B cell (primary cell): ENCODE data around the gene SLC49A3. TPM values are rescaled to one million over a fixed set of nuclear protein-coding genes. Genes with fewer than 3 reads are reported as not detected.

Experiments
- ATAC-seq: fragments of 200-7000 bp; cut with Tn5 transposase; one replicate; pipeline ENCODE4 v1.10.0; 2021; ENCODE audit warnings: low read depth, mild to moderate bottlenecking, moderate number of reproducible peaks, moderate library complexity
- CTCF ChIA-PET: fragments of 350-600 bp; sonication (Branson Sonifier 250); formaldehyde crosslinking; loops from one replicate; lab custom pipeline; 2021; ENCODE audit warnings: antibody characterized with exemption, inconsistent platforms; lab: Charles Lee
- POLR2A ChIA-PET: fragments of 350-600 bp; sonication (Branson Sonifier 250); formaldehyde crosslinking; loops from one replicate; lab custom pipeline; 2021; ENCODE audit warnings: antibody characterized with exemption; lab: Charles Lee
- DNase-seq: peaks from one replicate; pipeline ENCODE4 v3.0.0; 2013
- H2AFZ ChIP-seq: 2 replicates; pipeline ENCODE4 v1.6.1; 2012; ENCODE audit warnings: mild to moderate bottlenecking, low read depth, low read length; ENCODE audit not compliant: insufficient read depth, poor library complexity, severe bottlenecking
- H3K27ac ChIP-seq, 2 donors: 1 replicate in 1 of 2; 2 replicates in 1 of 2; pipeline ENCODE4 v1.5.1; 2012 to 2013; ENCODE audit warnings: low read length in 2 of 2, mild to moderate bottlenecking in 2 of 2, moderate library complexity in 1 of 2
- H3K27me3 ChIP-seq, 4 experiments: fragments of 200-600 bp in 1 of 4; sonication (generic) in 1 of 4; replicated peaks in 1 of 4; 1 replicate in 2 of 4; 2 replicates in 2 of 4; pipeline versions ENCODE4 v1.6.1 to v1.7.0; 2013 to 2016; ENCODE audit warnings: low read length in 3 of 4, mild to moderate bottlenecking in 2 of 4, mixed read lengths in 1 of 4, moderate library complexity in 1 of 4; ENCODE audit not compliant: insufficient read depth in 4 of 4, control insufficient read depth in 3 of 4; ENCODE audit errors: control extremely low read depth in 1 of 4
- H3K36me3 ChIP-seq, 2 experiments: replicated peaks in 1 of 2; 1 replicate in 1 of 2; 2 replicates in 1 of 2; pipeline versions ENCODE4 v1.6.1 to v1.7.1; 2013; ENCODE audit warnings: low read length in 1 of 2; ENCODE audit not compliant: insufficient read depth in 2 of 2, control insufficient read depth in 1 of 2; ENCODE audit errors: control extremely low read depth in 1 of 2, extremely low read depth in 1 of 2
- H3K4me1 ChIP-seq, 2 donors: fragments of 200-600 bp in 1 of 2; sonication (generic) in 1 of 2; 1 replicate in 1 of 2; 2 replicates in 1 of 2; pipeline versions ENCODE4 v1.5.1 to v1.6.1; 2013 to 2017; ENCODE audit warnings: low read length in 2 of 2; ENCODE audit not compliant: control insufficient read depth in 2 of 2, insufficient read depth in 2 of 2
- H3K4me2 ChIP-seq: replicated peaks from 2 replicates; pipeline ENCODE3; 2012; ENCODE audit warnings: mild to moderate bottlenecking, low read depth, low read length; ENCODE audit not compliant: poor library complexity, severe bottlenecking
- H3K4me3 ChIP-seq, 5 experiments: fragments of 200-600 bp in 1 of 5; sonication (generic) in 1 of 5; 1 replicate in 3 of 5; 2 replicates in 2 of 5; pipeline versions ENCODE4 v1.5.1 to v1.7.0; 2011 to 2016; ENCODE audit warnings: low read length in 4 of 5, mild to moderate bottlenecking in 4 of 5, low read depth in 2 of 5, control low read depth in 1 of 5, moderate library complexity in 1 of 5; ENCODE audit not compliant: insufficient read depth in 1 of 5; ENCODE audit errors: control extremely low read depth in 1 of 5, extremely low read depth in 1 of 5
- H3K79me2 ChIP-seq: fragments of 200-600 bp; sonication (generic); one replicate; pipeline ENCODE4 v1.6.0; 2016; ENCODE audit warnings: low read length; ENCODE audit not compliant: control insufficient read depth, insufficient read depth
- H3K9ac ChIP-seq: fragments of 200-600 bp; sonication (generic); 2 replicates; pipeline ENCODE4 v1.6.1; 2017; ENCODE audit warnings: mild to moderate bottlenecking, low read length, moderate library complexity
- H3K9me3 ChIP-seq, 3 donors: one replicate each; pipeline versions ENCODE4 v1.6.1 to v1.7.1; 2013; ENCODE audit warnings: low read length in 2 of 3; ENCODE audit not compliant: control insufficient read depth in 2 of 3, insufficient read depth in 1 of 3; ENCODE audit errors: control extremely low read depth in 1 of 3
- H4K20me1 ChIP-seq: 2 replicates; pipeline ENCODE4 v1.6.0; 2012; ENCODE audit warnings: mild to moderate bottlenecking, low read length; ENCODE audit not compliant: insufficient read depth, control insufficient read depth, poor library complexity, severe bottlenecking
- H3K27ac Mint-ChIP-seq: one replicate; pipeline ENCODE4 v1.8.0; 2021; ENCODE audit warnings: mixed read lengths
- H3K27me3 Mint-ChIP-seq: one replicate; pipeline ENCODE4 v1.8.0; 2021; ENCODE audit warnings: mixed read lengths
- H3K4me1 Mint-ChIP-seq: one replicate; pipeline ENCODE4 v1.8.0; 2021; ENCODE audit warnings: mixed read lengths
- H3K4me3 Mint-ChIP-seq: one replicate; pipeline ENCODE4 v1.8.0; 2021; ENCODE audit warnings: mixed read lengths
- H3K9me3 Mint-ChIP-seq: one replicate; pipeline ENCODE4 v1.8.0; 2022; ENCODE audit warnings: mixed read lengths; ENCODE audit not compliant: insufficient read depth
- EZH2 ChIP-seq: IDR thresholded peaks from 2 replicates; pipeline ENCODE4 v1.6.1; 2012; ENCODE audit warnings: borderline replicate concordance, low read depth, mild to moderate bottlenecking, moderate library complexity, low read length; ENCODE audit not compliant: insufficient read depth, poor library complexity, severe bottlenecking
- WGBS: methylation state at CpG from one replicate; pipeline ENCODE4 v1.1.5; 2013; ENCODE audit warnings: missing lambda C conversion rate; ENCODE audit not compliant: insufficient coverage; 5-methylcytosine and 5-hydroxymethylcytosine counted together
- intact Hi-C: fragments of 100-400 bp; cut with micrococcal nuclease; formaldehyde crosslinking; loops from one replicate; pipeline ENCODE4 v1.10.0; 2022
- polyA plus RNA-seq: library from polyadenylated mRNA; depleted of rRNA; stranded (reverse); fragments of >200 nt; gene quantifications from 2 replicates; pipeline ENCODE4 v1.2.3, GENCODE V29; 2012
- total RNA-seq, 2 donors: library from RNA; stranded (reverse); fragments of 120-200 nt in 1 of 2; gene quantifications; 1 replicate in 1 of 2; 2 replicates in 1 of 2; pipeline versions ENCODE4 v1.2.3 to v1.2.4, GENCODE V29; 2013 to 2022
- TF ChIP-seq, protein P1 (sequence below): fragments of 200-600 bp; IDR thresholded peaks from one replicate; pipeline ENCODE4 v1.8.0; 2022; ENCODE audit warnings: antibody characterized with exemption, mild to moderate bottlenecking

SLC49A3 gene
- total and polyA plus RNA-seq, 2 donors (not counting 1 experiment from before 2014, with no cell fraction given) = 2.0 to 4.3 TPM

DNA sequence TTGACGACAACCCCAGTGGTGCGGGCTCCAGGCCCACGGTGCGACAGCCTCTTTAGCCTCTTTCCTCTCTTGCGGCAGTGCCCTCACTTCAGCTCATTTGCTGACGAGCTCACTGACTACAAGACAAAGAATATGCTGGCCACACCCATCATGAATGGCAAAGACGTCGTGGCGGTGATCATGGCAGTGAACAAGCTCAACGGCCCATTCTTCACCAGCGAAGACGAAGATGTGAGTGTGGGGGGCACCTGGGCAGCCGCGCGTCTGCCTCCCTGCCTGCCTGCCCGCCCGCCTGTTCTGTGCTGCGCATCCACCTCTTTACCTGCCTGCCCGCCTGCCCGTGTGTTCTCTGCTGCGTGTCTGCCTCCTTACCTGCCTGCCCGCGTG is 54.4 kb downstream of the SLC49A3 start:
- H3K4me1 ChIP-seq = no peaks in the 10 kb centered on the region
- Mint-ChIP-seq H3K4me1 (no peaks in the 10 kb centered on the region), H3K27ac (no peak overlapping the region), H3K4me3 (no peak overlapping the region), H3K27me3 (peaks cover 6% of the 10 kb centered on the region), H3K9me3 (no peaks in the 10 kb centered on the region)
- no peak overlapping the region for H3K9ac ChIP-seq
- H3K9me3 ChIP-seq = peaks cover 0 to 37% (median 3%) of the 10 kb centered on the region in 3 donors
- H3K27me3 ChIP-seq = no peaks in the 10 kb centered on the region
- ChIA-PET CTCF (no interaction called here), POLR2A (no interaction called here)
- no peak for TF ChIP-seq EZH2
- TF ChIP-seq, protein P1, sequence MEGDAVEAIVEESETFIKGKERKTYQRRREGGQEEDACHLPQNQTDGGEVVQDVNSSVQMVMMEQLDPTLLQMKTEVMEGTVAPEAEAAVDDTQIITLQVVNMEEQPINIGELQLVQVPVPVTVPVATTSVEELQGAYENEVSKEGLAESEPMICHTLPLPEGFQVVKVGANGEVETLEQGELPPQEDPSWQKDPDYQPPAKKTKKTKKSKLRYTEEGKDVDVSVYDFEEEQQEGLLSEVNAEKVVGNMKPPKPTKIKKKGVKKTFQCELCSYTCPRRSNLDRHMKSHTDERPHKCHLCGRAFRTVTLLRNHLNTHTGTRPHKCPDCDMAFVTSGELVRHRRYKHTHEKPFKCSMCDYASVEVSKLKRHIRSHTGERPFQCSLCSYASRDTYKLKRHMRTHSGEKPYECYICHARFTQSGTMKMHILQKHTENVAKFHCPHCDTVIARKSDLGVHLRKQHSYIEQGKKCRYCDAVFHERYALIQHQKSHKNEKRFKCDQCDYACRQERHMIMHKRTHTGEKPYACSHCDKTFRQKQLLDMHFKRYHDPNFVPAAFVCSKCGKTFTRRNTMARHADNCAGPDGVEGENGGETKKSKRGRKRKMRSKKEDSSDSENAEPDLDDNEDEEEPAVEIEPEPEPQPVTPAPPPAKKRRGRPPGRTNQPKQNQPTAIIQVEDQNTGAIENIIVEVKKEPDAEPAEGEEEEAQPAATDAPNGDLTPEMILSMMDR = no peak
- H3K4me3 ChIP-seq = no peak overlapping the region
- no peaks in the 10 kb centered on the region for H4K20me1 ChIP-seq
- ATAC-seq = no peak
- H2AFZ ChIP-seq = no peak overlapping the region
- H3K79me2 ChIP-seq = no peaks in the 10 kb centered on the region
- 83% methylated on average over 20 of the region's 23 CpGs for WGBS
- DNase-seq = no peak
- H3K36me3 ChIP-seq = no peaks in the 10 kb centered on the region
- intact Hi-C loops = no loop called here
- H3K27ac ChIP-seq = no peak overlapping the region
- no peak overlapping the region for H3K4me2 ChIP-seq

DNA sequence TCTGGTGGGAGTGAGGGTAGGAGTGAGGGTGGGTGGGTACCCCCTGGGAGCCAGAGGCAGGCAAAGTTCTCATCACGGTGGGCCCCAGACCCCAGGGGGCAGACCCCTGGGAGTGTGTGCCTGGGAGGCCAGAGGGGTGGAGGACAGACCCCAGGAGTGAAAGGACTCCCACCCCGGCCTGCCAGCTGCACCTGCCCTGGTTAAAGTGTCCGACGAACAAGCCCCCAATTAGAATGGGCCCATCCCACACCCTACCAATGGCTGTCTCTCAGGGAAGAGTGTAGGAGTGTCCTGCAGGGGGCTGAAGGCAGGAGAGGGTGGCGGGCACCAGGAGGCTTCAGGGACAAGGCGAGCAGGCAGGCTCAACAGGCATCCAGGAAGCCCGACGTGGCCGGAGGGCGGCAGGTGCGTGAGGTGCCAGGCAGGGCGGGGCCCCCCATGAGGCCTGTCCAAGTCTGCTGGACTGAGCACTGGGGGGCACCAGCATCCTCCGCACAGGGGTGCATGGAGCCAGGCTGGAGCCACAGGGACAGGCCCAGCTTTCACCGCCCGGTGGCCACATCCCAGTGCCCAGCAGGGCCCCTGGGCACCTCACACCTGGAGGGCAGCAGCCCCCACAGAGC is 54.9 kb downstream of the SLC49A3 start:
- no peak overlapping the region for H3K4me3 Mint-ChIP-seq
- ChIA-PET CTCF (no interaction called here), POLR2A (no interaction called here)
- TF ChIP-seq EZH2 = no peak
- TF ChIP-seq, protein P1 = no peak
- Histone ChIP-seq H3K4me2 (no peak overlapping the region), H3K79me2 (no peaks in the 10 kb centered on the region), H4K20me1 (no peaks in the 10 kb centered on the region), H3K27ac (no peak overlapping the region), H3K36me3 (no peaks in the 10 kb centered on the region), H3K4me1 (no peaks in the 10 kb centered on the region), H3K27me3 (no peaks in the 10 kb centered on the region), H2AFZ (no peak overlapping the region), H3K9ac (no peak overlapping the region), H3K4me3 (no peak overlapping the region), H3K9me3 (peaks cover 0 to 35% (median 3%) of the 10 kb centered on the region in 3 donors)
- no peak overlapping the region for H3K27ac Mint-ChIP-seq
- H3K27me3 Mint-ChIP-seq = peaks cover 6% of the 10 kb centered on the region
- no peaks in the 10 kb centered on the region for H3K9me3 Mint-ChIP-seq
- H3K4me1 Mint-ChIP-seq = no peaks in the 10 kb centered on the region
- WGBS = 88% methylated on average over 11 of the region's 15 CpGs
- ATAC-seq (no peak), DNase-seq (no peak)
- intact Hi-C loops = no loop called here
